Glomerular visceral epithelial cell (primary cell): ENCODE measurements around the gene ENOX1.
A peak's percentile ranks its signal among the peaks of the same experiment; 100 is the strongest.

Experiments used
- DNase-seq: peaks from one replicate; pipeline ENCODE4 v3.0.0-alpha.2; 2016; ENCODE audit errors: extremely low spot score

Gene ENOX1

GRCh38 chr13:43785650-43786471 lies 911 bp downstream of the ENOX1 start:
- DNase-seq = peak; percentile 63

GRCh38 chr13:43785261-43785649 lies 1.5 kb downstream of the ENOX1 start:
- DNase-seq = no peak

GRCh38 chr13:43784496-43784895 lies 2.3 kb downstream of the ENOX1 start:
- no peak for DNase-seq

- DNase-seq = peak; percentile 21
Observed at GRCh38 chr13:43783820-43784219, 3.0 kb downstream of the ENOX1 start.

- no peak for DNase-seq
Observed at GRCh38 chr13:43782686-43783085, 4.1 kb downstream of the ENOX1 start.

- no peak for DNase-seq
Observed at GRCh38 chr13:43780666-43781065, 6.1 kb downstream of the ENOX1 start.

- peak; percentile 21 for DNase-seq
Observed at GRCh38 chr13:43776501-43777079, 10.2 kb downstream of the ENOX1 start.

- DNase-seq = no peak
Observed at GRCh38 chr13:43776006-43776405, 10.8 kb downstream of the ENOX1 start.

GRCh38 chr13:43773602-43774001 lies 13.2 kb downstream of the ENOX1 start:
- DNase-seq = no peak

GRCh38 chr13:43770871-43771270 lies 15.9 kb downstream of the ENOX1 start:
- DNase-seq = no peak

GRCh38 chr13:43769529-43769928 lies 17.2 kb downstream of the ENOX1 start:
- DNase-seq = no peak

- no peak for DNase-seq
Observed at GRCh38 chr13:43767341-43767931, 19.3 kb downstream of the ENOX1 start.

- DNase-seq = no peak
Observed at GRCh38 chr13:43766725-43767124, 20.0 kb downstream of the ENOX1 start.

- DNase-seq = no peak
Observed at GRCh38 chr13:43764349-43764748, 22.4 kb downstream of the ENOX1 start.

- no peak for DNase-seq
Observed at GRCh38 chr13:43763143-43763759, 23.5 kb downstream of the ENOX1 start.

GRCh38 chr13:43761616-43762315 lies 25.0 kb downstream of the ENOX1 start:
- no peak for DNase-seq

GRCh38 chr13:43760257-43760656 lies 26.5 kb downstream of the ENOX1 start:
- DNase-seq = no peak

- no peak for DNase-seq
Observed at GRCh38 chr13:43758834-43759233, 27.9 kb downstream of the ENOX1 start.

- DNase-seq = no peak
Observed at GRCh38 chr13:43757266-43757665, 29.5 kb downstream of the ENOX1 start.

- no peak for DNase-seq
Observed at GRCh38 chr13:43755844-43756243, 30.9 kb downstream of the ENOX1 start.

- DNase-seq = no peak
Observed at GRCh38 chr13:43751624-43752023, 35.1 kb downstream of the ENOX1 start.

- no peak for DNase-seq
Observed at GRCh38 chr13:43749503-43749902, 37.3 kb downstream of the ENOX1 start.
